GM10248 (cell line): Measurements from ENCODE around the gene ZNF521.
A peak's percentile ranks its signal among the peaks of the same experiment; 100 is the strongest.

ENCODE experiments used
- CTCF ChIA-PET: fragments of 300-600 bp; sonication (Branson Sonifier 250); formaldehyde crosslinking; extraction: SDS; loops from one replicate; lab custom pipeline; 2021; ENCODE audit warnings: antibody characterized with exemption; lab: Yijun Ruan, JAX
- POLR2A ChIA-PET: fragments of 350-650 bp; sonication (Branson Sonifier 250); formaldehyde crosslinking; extraction: SDS; loops from one replicate; lab custom pipeline; 2020; ENCODE audit warnings: antibody characterized with exemption; lab: Yijun Ruan, JAX
- DNase-seq: peaks from one replicate; pipeline ENCODE4 v3.0.0; 2012; ENCODE audit errors: extremely low spot score
- TF ChIP-seq, protein P1 (sequence below): IDR thresholded peaks from 2 replicates; pipeline ENCODE4 v1.5.1; 2012; ENCODE audit warnings: mild to moderate bottlenecking, low read depth; ENCODE audit errors: extremely low read depth, missing control alignments, control extremely low read depth

The ZNF521 gene

GRCh38 chr18:25364732-25365131, 12.8 kb upstream of the ZNF521 start:
- TF ChIP-seq, protein P1, sequence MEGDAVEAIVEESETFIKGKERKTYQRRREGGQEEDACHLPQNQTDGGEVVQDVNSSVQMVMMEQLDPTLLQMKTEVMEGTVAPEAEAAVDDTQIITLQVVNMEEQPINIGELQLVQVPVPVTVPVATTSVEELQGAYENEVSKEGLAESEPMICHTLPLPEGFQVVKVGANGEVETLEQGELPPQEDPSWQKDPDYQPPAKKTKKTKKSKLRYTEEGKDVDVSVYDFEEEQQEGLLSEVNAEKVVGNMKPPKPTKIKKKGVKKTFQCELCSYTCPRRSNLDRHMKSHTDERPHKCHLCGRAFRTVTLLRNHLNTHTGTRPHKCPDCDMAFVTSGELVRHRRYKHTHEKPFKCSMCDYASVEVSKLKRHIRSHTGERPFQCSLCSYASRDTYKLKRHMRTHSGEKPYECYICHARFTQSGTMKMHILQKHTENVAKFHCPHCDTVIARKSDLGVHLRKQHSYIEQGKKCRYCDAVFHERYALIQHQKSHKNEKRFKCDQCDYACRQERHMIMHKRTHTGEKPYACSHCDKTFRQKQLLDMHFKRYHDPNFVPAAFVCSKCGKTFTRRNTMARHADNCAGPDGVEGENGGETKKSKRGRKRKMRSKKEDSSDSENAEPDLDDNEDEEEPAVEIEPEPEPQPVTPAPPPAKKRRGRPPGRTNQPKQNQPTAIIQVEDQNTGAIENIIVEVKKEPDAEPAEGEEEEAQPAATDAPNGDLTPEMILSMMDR, result no peak
- no peak for DNase-seq
- ChIA-PET CTCF (no interaction called here), POLR2A (no interaction called here)

DNA sequence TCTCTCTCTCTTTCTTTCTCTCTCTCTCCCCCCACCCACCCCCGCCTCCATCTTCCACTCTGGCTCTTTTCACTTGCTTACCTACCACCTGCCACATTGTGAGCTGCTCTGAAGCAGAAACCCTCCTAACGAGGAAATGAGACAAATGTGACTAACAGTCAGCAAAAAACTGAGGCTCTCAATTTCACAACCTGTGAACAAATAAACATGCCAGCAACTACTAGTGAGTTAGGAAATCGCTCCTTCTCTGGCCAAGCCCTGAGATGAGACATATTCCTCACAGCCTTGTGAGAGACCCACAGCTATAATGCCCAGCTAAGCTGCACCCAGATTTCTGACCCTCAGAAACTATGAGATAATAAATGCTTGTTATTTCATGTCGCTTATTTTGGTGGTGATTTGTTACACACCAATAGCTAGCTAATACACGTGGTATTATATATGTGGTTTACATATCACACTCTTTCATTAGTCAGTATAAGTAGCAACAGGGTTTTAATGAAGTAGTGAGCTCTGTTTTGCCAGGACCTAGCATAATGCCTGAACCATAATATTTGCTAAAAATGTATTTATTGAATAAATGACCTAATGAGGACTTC, 8.4 kb upstream of the ZNF521 start:
- ChIA-PET CTCF (interaction anchor here (0.9 to 1.6 kb wide), 4 partner anchors 10 to 551 kb away, joined by 3 to 4 read pairs (median 3); no protein-coding TSS in a partner anchor), POLR2A (no interaction called here)
- TF ChIP-seq, protein P1, result no peak
- DNase-seq, result no peak

GRCh38 chr18:25353080-25353479, 1.1 kb upstream of the ZNF521 start:
- no peak for DNase-seq
- TF ChIP-seq, protein P1, result no peak
- CTCF ChIA-PET, result no interaction called here
- POLR2A ChIA-PET, result no interaction called here

DNA sequence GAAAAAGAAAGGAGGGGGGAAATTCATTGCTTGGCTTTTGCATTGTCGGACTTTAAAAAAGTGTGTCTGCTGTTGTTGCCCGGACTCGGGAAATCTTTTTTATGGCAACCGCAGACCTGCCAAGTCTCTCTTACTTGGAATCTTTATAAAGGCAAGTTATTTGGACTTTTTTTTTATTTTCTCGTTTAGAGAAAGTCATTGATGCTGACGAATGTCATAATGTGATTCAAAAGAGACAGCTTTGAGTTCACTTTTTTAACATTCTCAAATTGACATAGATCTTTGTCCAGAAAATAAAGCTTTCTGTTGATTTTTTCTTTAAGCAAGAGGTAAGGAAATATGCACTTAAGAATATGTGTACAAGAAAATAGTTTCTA, 651 bp upstream of the ZNF521 start:
- ChIA-PET POLR2A (no interaction called here), CTCF (interaction anchor here (1.1 kb wide), 1 partner anchor 14 kb away, joined by 3 read pairs; no protein-coding TSS in a partner anchor)
- DNase-seq, result no peak
- TF ChIP-seq, protein P1, result no peak

DNA sequence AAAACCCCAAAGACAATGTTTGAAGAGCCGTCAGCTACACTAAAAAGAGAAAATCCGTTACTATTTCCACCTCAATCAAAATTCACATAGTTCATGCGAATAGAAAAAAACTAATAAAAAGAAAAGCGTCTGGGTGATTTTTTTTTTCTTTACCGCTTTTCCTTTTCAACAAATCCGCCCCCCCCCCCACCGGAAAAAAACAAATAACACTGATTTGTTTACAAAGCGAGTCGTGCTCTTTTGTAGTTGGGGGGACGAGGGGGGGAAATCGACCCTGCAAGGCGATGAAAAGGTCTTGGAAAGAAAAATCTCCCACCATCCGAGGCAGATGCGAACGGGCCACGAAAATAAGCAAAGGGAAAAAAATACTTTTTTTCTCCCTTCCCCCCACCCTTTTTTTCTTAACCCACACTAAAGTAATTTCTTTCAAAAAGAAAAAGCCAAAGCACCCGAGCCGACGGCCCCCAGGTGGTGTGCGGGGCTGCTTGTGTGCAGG, 638 bp downstream of the ZNF521 start:
- TF ChIP-seq, protein P1, result no peak
- CTCF ChIA-PET, result no interaction called here

GRCh38 chr18:25350489-25351251, 1.3 kb downstream of the ZNF521 start:
- peak; percentile 55 for DNase-seq
- POLR2A ChIA-PET, result no interaction called here
- CTCF ChIA-PET, result no interaction called here
- TF ChIP-seq, protein P1, result no peak

More for the DNA sequence above, 638 bp downstream of the ZNF521 start:
- POLR2A ChIA-PET, result no interaction called here
- DNase-seq, result no peak
